SK-N-SH treated with all-trans-retinoic acid at 6 μM for 48 hours (cell line): ENCODE data around the gene CYP27C1.

Source experiments
- ATAC-seq: fragments of 200-7000 bp; cut with Tn5 transposase; 3 replicates; pipeline ENCODE4 v1.9.1; 2020; ENCODE audit warnings: mild to moderate bottlenecking, moderate library complexity
- ARNTL ChIP-seq: fragments of 450-650 bp; formaldehyde crosslinking; IDR thresholded peaks from 2 replicates; pipeline ENCODE4 v1.5.0; 2020; ENCODE audit warnings: low read depth, mild to moderate bottlenecking, moderate library complexity, borderline replicate concordance
- GLIS3 ChIP-seq: fragments of 250-450 bp; sonication (Bioruptor Pico); IDR thresholded peaks from 2 replicates; pipeline ENCODE4 v1.5.0; 2020; ENCODE audit warnings: mild to moderate bottlenecking, moderate library complexity
- ISL1 ChIP-seq: fragments of 250-450 bp; sonication (Bioruptor Pico); IDR thresholded peaks from 2 replicates; pipeline ENCODE4 v2.1.2; 2022; ENCODE audit warnings: mild to moderate bottlenecking, moderate library complexity
- OSR1 ChIP-seq: fragments of 250-450 bp; sonication (Bioruptor Pico); IDR thresholded peaks from 2 replicates; pipeline ENCODE4 v1.8.0; 2022; ENCODE audit warnings: moderate library complexity, mild to moderate bottlenecking, inconsistent platforms
- PPARA ChIP-seq: fragments of 250-450 bp; sonication (Bioruptor Pico); IDR thresholded peaks from 2 replicates; pipeline ENCODE4 v1.5.0; 2020; ENCODE audit warnings: mild to moderate bottlenecking, borderline replicate concordance
- RARB ChIP-seq: fragments of 250-450 bp; sonication (Bioruptor Pico); IDR thresholded peaks from 2 replicates; pipeline ENCODE4 v1.8.0; 2021; ENCODE audit warnings: mild to moderate bottlenecking, moderate library complexity
- SNAI2 ChIP-seq: fragments of 250-450 bp; sonication (Bioruptor Pico); IDR thresholded peaks from 2 replicates; pipeline ENCODE4 v1.5.0; 2020; ENCODE audit warnings: mild to moderate bottlenecking, moderate library complexity
- TCF4 ChIP-seq: fragments of 250-450 bp; sonication (Bioruptor Pico); IDR thresholded peaks from 2 replicates; pipeline ENCODE4 v1.8.0; 2021; ENCODE audit warnings: mild to moderate bottlenecking, moderate library complexity, borderline replicate concordance
- TOX ChIP-seq: fragments of 250-450 bp; sonication (Bioruptor Pico); IDR thresholded peaks from 2 replicates; pipeline ENCODE4 v1.8.0; 2021; ENCODE audit warnings: mild to moderate bottlenecking, moderate library complexity, borderline replicate concordance
- ZFP30 ChIP-seq: fragments of 450-650 bp; formaldehyde crosslinking; IDR thresholded peaks from 2 replicates; pipeline ENCODE4 v1.5.0; 2022; ENCODE audit warnings: mild to moderate bottlenecking, moderate library complexity
- ZNF565 ChIP-seq: fragments of 450-650 bp; formaldehyde crosslinking; conservative IDR thresholded peaks from 2 replicates; pipeline ENCODE4 v1.5.0; 2020; ENCODE audit warnings: low read depth, mild to moderate bottlenecking, moderate library complexity
- ZNF8 ChIP-seq: fragments of 450-650 bp; formaldehyde crosslinking; IDR thresholded peaks from 2 replicates; pipeline ENCODE4 v1.5.0; 2020; ENCODE audit warnings: mild to moderate bottlenecking, moderate library complexity
- TF ChIP-seq, protein P1 (sequence below): fragments of 250-450 bp; sonication (Bioruptor Pico); IDR thresholded peaks from 2 replicates; pipeline ENCODE4 v1.5.1; 2020; ENCODE audit warnings: low read depth, mild to moderate bottlenecking, moderate library complexity
- TF ChIP-seq, protein P2 (sequence below): fragments of 250-450 bp; sonication (Bioruptor Pico); IDR thresholded peaks from 2 replicates; pipeline ENCODE4 v1.8.0; 2021; ENCODE audit warnings: low read depth, mild to moderate bottlenecking, moderate library complexity, borderline replicate concordance
- TF ChIP-seq, protein P3 (sequence below): fragments of 250-450 bp; sonication (Bioruptor Pico); IDR thresholded peaks from 2 replicates; pipeline ENCODE4 v1.8.0; 2020; ENCODE audit warnings: mild to moderate bottlenecking, moderate library complexity, borderline replicate concordance
- TF ChIP-seq, protein P4 (sequence below): fragments of 250-450 bp; sonication (Bioruptor Pico); IDR thresholded peaks from 2 replicates; pipeline ENCODE4 v1.5.0; 2020; ENCODE audit warnings: mild to moderate bottlenecking, moderate library complexity

Gene CYP27C1

DNA sequence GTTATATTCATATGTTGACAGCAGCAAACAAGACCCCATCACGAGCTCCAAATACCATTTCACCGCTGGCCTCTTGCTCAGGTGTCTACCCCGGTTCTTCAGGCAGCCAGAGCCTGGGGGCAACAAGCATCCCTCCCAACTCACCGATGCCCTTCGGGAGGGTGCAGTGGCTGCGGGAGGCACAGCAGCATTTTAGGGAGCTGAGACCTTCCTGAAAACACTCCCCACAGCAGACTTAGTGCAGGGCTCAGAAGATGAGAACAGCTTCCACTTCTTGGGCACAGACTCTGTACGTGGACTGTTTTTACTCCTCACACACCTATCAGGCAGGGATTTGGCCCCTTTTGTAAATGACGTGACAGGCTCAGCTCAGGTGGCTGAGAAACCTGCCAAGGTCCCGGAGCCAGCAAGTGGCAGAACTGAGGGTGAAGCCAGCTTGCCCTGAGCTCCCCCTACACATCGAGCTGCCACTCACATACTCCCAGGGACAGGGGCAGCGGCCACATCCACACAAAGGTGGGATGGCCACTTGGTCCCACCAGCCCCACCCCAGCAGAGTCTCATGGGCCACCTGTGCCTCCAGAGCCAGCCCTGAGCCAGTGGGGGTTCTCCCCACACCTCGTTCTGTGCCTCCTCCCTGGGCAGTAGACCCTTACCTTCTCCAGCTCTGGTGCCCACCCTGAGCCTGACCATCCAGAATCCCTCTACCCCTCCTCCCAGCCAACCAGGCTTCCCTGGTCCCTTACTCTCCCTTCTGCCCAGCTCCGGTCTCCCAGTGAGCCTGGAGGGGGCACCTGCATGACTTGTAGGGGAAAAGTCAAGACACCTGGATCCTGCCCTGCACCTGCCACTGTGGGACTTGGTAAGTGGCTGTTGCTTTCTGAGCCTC is 28.5 kb downstream of the CYP27C1 start:
- no peak for ATAC-seq
- TF ChIP-seq, protein P1, sequence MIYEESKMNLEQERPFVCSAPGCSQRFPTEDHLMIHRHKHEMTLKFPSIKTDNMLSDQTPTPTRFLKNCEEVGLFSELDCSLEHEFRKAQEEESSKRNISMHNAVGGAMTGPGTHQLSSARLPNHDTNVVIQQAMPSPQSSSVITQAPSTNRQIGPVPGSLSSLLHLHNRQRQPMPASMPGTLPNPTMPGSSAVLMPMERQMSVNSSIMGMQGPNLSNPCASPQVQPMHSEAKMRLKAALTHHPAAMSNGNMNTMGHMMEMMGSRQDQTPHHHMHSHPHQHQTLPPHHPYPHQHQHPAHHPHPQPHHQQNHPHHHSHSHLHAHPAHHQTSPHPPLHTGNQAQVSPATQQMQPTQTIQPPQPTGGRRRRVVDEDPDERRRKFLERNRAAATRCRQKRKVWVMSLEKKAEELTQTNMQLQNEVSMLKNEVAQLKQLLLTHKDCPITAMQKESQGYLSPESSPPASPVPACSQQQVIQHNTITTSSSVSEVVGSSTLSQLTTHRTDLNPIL (CRISPR knock-in tag): no peak
- TF ChIP-seq TCF4 (CRISPR knock-in tag) (no peak), ISL1 (CRISPR knock-in tag) (no peak), RARB (CRISPR knock-in tag) (no peak), SNAI2 (CRISPR knock-in tag) (no peak), GLIS3 (CRISPR knock-in tag) (no peak), ZNF565 (no peak), TOX (CRISPR knock-in tag) (no peak), PPARA (CRISPR knock-in tag) (no peak), ZNF8 (CRISPR knock-in tag) (no peak)
- TF ChIP-seq, protein P2, sequence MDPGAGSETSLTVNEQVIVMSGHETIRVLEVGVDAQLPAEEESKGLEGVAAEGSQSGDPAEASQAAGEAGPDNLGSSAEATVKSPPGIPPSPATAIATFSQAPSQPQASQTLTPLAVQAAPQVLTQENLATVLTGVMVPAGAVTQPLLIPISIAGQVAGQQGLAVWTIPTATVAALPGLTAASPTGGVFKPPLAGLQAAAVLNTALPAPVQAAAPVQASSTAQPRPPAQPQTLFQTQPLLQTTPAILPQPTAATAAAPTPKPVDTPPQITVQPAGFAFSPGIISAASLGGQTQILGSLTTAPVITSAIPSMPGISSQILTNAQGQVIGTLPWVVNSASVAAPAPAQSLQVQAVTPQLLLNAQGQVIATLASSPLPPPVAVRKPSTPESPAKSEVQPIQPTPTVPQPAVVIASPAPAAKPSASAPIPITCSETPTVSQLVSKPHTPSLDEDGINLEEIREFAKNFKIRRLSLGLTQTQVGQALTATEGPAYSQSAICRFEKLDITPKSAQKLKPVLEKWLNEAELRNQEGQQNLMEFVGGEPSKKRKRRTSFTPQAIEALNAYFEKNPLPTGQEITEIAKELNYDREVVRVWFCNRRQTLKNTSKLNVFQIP (CRISPR knock-in tag): no peak
- TF ChIP-seq, protein P3, sequence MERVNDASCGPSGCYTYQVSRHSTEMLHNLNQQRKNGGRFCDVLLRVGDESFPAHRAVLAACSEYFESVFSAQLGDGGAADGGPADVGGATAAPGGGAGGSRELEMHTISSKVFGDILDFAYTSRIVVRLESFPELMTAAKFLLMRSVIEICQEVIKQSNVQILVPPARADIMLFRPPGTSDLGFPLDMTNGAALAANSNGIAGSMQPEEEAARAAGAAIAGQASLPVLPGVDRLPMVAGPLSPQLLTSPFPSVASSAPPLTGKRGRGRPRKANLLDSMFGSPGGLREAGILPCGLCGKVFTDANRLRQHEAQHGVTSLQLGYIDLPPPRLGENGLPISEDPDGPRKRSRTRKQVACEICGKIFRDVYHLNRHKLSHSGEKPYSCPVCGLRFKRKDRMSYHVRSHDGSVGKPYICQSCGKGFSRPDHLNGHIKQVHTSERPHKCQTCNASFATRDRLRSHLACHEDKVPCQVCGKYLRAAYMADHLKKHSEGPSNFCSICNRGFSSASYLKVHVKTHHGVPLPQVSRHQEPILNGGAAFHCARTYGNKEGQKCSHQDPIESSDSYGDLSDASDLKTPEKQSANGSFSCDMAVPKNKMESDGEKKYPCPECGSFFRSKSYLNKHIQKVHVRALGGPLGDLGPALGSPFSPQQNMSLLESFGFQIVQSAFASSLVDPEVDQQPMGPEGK (CRISPR knock-in tag): no peak

DNA sequence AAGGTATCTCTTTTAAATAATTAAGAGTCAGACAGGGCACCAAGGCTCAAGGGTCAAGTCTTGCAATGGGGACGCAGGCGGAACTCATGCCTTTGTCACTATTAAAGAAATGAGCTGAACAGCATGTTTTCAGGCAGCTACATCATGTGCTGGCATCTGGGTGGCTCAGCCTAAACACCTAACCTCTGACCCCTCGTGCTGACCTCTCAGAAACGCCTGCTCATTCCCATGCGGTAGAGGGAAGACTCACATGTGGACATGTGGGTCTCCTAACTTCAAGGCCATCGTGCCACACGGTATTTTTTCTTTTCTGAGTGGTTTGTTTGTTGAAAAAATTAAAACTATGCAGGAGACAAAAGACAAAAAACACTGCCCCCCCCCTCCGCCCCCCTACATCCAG is 31.3 kb downstream of the CYP27C1 start:
- ATAC-seq: no peak

DNA sequence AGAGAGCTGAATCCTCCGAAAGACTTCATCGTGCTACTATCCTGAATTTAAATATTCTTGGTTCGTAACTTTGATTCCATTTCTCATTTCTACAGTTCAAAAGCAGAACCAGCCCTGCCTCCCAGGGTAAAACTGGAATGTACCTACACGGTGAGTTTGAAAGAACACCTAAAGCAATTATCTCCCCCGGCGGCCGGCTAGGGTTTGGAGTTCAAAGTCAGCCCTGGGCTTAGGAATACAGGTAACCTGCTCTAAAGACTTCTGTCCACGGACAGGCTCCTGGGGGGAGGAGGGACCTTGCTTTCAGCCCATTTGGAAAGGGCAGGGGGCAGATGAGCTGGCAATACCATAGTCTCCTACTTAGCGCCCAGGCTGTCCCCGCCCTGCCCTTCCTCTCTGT is 32.3 kb downstream of the CYP27C1 start:
- no peak for TF ChIP-seq RARB (CRISPR knock-in tag)
- no peak for TF ChIP-seq ZFP30 (CRISPR knock-in tag)
- no peak for TF ChIP-seq GLIS3 (CRISPR knock-in tag)
- ATAC-seq: no peak

More for the DNA sequence above, 31.3 kb downstream of the CYP27C1 start:
- TF ChIP-seq TOX (CRISPR knock-in tag) (no peak), RARB (CRISPR knock-in tag) (no peak), ARNTL (CRISPR knock-in tag) (no peak), PPARA (CRISPR knock-in tag) (no peak), ZNF565 (no peak), OSR1 (CRISPR knock-in tag) (no peak)
- TF ChIP-seq, protein P4, sequence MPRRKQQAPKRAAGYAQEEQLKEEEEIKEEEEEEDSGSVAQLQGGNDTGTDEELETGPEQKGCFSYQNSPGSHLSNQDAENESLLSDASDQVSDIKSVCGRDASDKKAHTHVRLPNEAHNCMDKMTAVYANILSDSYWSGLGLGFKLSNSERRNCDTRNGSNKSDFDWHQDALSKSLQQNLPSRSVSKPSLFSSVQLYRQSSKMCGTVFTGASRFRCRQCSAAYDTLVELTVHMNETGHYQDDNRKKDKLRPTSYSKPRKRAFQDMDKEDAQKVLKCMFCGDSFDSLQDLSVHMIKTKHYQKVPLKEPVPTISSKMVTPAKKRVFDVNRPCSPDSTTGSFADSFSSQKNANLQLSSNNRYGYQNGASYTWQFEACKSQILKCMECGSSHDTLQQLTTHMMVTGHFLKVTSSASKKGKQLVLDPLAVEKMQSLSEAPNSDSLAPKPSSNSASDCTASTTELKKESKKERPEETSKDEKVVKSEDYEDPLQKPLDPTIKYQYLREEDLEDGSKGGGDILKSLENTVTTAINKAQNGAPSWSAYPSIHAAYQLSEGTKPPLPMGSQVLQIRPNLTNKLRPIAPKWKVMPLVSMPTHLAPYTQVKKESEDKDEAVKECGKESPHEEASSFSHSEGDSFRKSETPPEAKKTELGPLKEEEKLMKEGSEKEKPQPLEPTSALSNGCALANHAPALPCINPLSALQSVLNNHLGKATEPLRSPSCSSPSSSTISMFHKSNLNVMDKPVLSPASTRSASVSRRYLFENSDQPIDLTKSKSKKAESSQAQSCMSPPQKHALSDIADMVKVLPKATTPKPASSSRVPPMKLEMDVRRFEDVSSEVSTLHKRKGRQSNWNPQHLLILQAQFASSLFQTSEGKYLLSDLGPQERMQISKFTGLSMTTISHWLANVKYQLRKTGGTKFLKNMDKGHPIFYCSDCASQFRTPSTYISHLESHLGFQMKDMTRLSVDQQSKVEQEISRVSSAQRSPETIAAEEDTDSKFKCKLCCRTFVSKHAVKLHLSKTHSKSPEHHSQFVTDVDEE (CRISPR knock-in tag): no peak
- TF ChIP-seq, protein P1 (CRISPR knock-in tag): no peak
